ENCODE results near the gene CARHSP1. TPM values are rescaled to one million over a fixed set of nuclear protein-coding genes. Genes with fewer than 3 reads are reported as not detected.

Gene CARHSP1
- total RNA-seq, 1 donor from 2014 or later: 70.2 TPM

- Mint-ChIP-seq H3K27ac (ENCODE audit: unreplicated experiment) (no peak overlapping the region), H3K27me3 (ENCODE audit: unreplicated experiment) (no peaks in the 10 kb centered on the region), H3K4me3 (ENCODE audit: unreplicated experiment) (no peak overlapping the region), H3K4me1 (ENCODE audit: unreplicated experiment) (no peaks in the 10 kb centered on the region), H3K9me3 (ENCODE audit: unreplicated experiment) (no peaks in the 10 kb centered on the region), H3K36me3 (ENCODE audit: unreplicated experiment) (peaks cover 58% of the 10 kb centered on the region)
- DNase-seq (ENCODE audit: extremely low spot score, unreplicated experiment): no peak
- TF ChIP-seq CTCF (IDR thresholded peaks at IDR 0.05): no peak
These were observed 51.7 kb downstream of the CARHSP1 start for GRCh38 chr16:8816967-8817655.

GRCh38 chr16:8814095-8814806 lies 54.6 kb downstream of the CARHSP1 start:
- no peaks in the 10 kb centered on the region for H3K27me3 Mint-ChIP-seq (ENCODE audit: unreplicated experiment)
- no peak for DNase-seq (ENCODE audit: extremely low spot score, unreplicated experiment)
- H3K4me1 Mint-ChIP-seq (ENCODE audit: unreplicated experiment): no peaks in the 10 kb centered on the region
- H3K4me3 Mint-ChIP-seq (ENCODE audit: unreplicated experiment): no peak overlapping the region
- H3K27ac Mint-ChIP-seq (ENCODE audit: unreplicated experiment): no peak overlapping the region
- peaks cover 56% of the 10 kb centered on the region for H3K36me3 Mint-ChIP-seq (ENCODE audit: unreplicated experiment)
- H3K9me3 Mint-ChIP-seq (ENCODE audit: unreplicated experiment): no peaks in the 10 kb centered on the region
- TF ChIP-seq CTCF (IDR thresholded peaks at IDR 0.05): no peak

DNA sequence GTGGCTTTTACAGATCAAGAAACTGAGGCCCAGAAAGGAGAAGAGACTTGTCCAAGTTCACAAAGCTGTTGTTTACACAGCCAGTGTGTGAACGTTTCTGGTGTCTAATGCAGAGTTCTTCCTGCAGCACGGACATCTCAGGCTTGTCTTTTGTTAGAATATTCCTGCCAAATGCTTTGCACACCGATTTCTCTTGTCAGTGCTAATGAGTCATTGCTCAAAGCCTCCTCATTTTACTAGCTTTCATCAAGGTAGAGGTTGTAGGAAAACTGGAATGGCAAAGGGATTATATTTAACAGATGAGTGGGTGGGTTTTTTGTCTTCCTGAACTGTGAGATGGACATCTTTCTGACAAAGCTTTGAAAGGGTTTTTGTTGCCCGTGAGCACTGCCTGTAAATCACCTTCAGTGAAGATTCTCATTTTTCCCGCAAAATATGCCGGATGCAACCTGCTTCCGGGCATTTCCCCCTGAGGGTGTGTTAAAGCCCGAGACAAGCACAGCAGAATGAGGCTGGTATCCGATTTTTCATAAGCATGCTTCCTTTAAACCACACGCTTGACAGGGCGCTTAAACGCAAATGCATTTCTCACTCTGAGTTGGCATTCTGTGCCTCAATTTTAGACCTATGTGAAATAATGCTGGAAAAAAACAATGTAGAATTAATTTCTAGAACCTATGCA lies 56.5 kb downstream of the CARHSP1 start:
- H3K9me3 Mint-ChIP-seq (ENCODE audit: unreplicated experiment): no peaks in the 10 kb centered on the region
- H3K27ac Mint-ChIP-seq (ENCODE audit: unreplicated experiment): no peak overlapping the region
- H3K4me3 Mint-ChIP-seq (ENCODE audit: unreplicated experiment): no peak overlapping the region
- no peak for TF ChIP-seq CTCF (IDR thresholded peaks at IDR 0.05)
- DNase-seq (ENCODE audit: extremely low spot score, unreplicated experiment): no peak
- peaks cover 60% of the 10 kb centered on the region for H3K36me3 Mint-ChIP-seq (ENCODE audit: unreplicated experiment)
- no peaks in the 10 kb centered on the region for H3K27me3 Mint-ChIP-seq (ENCODE audit: unreplicated experiment)
- no peaks in the 10 kb centered on the region for H3K4me1 Mint-ChIP-seq (ENCODE audit: unreplicated experiment)

GRCh38 chr16:8808613-8809353 lies 60.0 kb downstream of the CARHSP1 start:
- no peak for DNase-seq (ENCODE audit: extremely low spot score, unreplicated experiment)
- Mint-ChIP-seq H3K27me3 (ENCODE audit: unreplicated experiment) (no peaks in the 10 kb centered on the region), H3K27ac (ENCODE audit: unreplicated experiment) (no peak overlapping the region), H3K4me3 (ENCODE audit: unreplicated experiment) (no peak overlapping the region), H3K4me1 (ENCODE audit: unreplicated experiment) (no peaks in the 10 kb centered on the region), H3K9me3 (ENCODE audit: unreplicated experiment) (no peaks in the 10 kb centered on the region), H3K36me3 (ENCODE audit: unreplicated experiment) (peaks cover 54% of the 10 kb centered on the region)
- no peak for TF ChIP-seq CTCF (IDR thresholded peaks at IDR 0.05)

Data from osteocyte (in vitro differentiated cells).